H54 (cell line): ENCODE results near the gene TCTN3.
"Not testable (repeated sequence)": the region's sequence is repeated elsewhere in the genome, so short reads cannot be mapped to it uniquely, and the experiment has no call there.

Source experiments
- DNase-seq: peaks from one replicate; pipeline ENCODE4 v3.0.0; 2011; ENCODE audit warnings: low spot score, mixed read lengths; ENCODE audit not compliant: insufficient read length
- FAIRE-seq: peaks from 3 replicates; lab custom pipeline; 2011; peaks lifted over from hg19 to GRCh38; lab: Jason Lieb, UNC
- POLR2A ChIP-seq: IDR thresholded peaks from 2 replicates; pipeline ENCODE4 v1.6.1; 2011; ENCODE audit warnings: low read depth, mild to moderate bottlenecking, low read length

Gene TCTN3

DNA sequence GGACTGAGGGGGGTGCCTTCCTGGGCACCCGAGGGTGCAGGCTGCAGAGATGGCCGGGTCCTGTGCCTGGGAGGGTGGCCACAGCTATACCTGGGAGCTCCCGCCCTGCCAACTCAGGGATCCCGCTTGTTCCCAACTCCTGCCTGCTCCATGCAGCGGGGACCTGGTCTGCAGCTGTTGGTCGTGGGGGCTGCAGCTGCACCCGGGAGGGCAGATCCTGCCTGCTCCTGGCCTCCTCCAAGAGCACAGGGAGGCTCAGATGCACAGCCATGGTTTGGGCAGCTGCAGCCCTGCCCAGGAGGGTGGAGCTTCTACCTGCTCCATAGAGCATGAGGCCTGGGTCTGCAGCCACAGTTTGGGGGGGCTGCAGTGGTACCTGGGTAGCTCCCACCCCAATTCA is 13.3 kb upstream of the TCTN3 start:
- DNase-seq (no peak), FAIRE-seq (no peak)
- TF ChIP-seq POLR2A: no peak

GRCh38 chr10:95706573-95706972 is 12.8 kb upstream of the TCTN3 start:
- no peak for DNase-seq
- no peak for TF ChIP-seq POLR2A
- no peak for FAIRE-seq

- DNase-seq: no peak
- TF ChIP-seq POLR2A: no peak
- FAIRE-seq: no peak
These were observed 4.7 kb upstream of the TCTN3 start for GRCh38 chr10:95698415-95698814.

- no peak for FAIRE-seq
- no peak for TF ChIP-seq POLR2A
- DNase-seq: no peak
These were observed 3.7 kb upstream of the TCTN3 start for GRCh38 chr10:95697429-95697828.

- no peak for TF ChIP-seq POLR2A
- DNase-seq: no peak
- no peak for FAIRE-seq
These were observed 938 bp upstream of the TCTN3 start for GRCh38 chr10:95694665-95695064.

DNA sequence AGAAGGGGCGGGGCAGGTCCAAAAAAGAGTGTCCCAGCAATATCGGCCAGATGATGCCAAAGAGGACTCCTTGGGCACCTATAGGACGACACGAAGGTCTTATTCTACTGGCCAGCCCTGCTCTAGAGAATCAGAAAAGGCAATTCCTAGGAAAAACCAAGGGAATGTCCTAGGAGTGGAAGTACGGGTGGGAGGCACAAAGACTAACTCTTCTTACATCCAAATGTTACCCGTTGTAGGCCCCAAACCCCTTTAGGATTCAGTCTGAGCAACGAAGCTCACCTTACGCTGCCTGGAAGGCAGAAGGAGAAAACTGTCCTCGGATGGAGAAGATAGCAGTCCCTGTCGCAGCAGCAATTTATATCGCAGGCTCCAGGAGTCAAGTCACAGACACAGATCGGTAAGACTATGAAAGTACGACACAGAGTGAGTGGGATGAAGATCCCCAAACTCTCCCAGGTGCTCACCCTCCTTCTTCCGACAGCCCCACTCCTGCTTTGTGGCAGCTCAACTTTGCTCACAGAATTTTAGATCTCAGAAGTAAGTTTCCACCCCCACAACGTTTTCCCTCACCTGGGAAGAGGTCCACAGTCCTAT is 558 bp downstream of the TCTN3 start:
- DNase-seq (peak; percentile 8), FAIRE-seq (no peak)
- TF ChIP-seq POLR2A: no peak

DNA sequence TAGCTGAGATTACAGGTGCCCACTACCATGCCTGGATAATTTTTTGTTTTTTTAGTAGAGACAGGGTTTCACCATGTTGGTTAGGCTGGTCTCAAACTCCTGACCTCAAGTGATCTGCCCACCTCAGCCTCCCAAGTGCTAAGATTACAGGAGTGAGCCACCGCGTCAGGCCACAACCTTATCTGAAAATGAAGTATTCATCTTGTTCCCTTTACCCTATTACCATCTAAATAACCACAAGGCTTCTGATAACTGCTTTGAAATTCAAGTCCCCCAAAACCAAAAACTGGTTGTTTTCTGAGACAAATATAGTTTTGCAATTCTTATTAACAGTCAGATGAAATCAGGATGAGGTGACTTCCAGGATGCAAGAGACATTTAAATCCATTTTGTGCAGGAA is 2.4 kb downstream of the TCTN3 start:
- FAIRE-seq (no peak), DNase-seq (no peak)
- no peak for TF ChIP-seq POLR2A

DNA sequence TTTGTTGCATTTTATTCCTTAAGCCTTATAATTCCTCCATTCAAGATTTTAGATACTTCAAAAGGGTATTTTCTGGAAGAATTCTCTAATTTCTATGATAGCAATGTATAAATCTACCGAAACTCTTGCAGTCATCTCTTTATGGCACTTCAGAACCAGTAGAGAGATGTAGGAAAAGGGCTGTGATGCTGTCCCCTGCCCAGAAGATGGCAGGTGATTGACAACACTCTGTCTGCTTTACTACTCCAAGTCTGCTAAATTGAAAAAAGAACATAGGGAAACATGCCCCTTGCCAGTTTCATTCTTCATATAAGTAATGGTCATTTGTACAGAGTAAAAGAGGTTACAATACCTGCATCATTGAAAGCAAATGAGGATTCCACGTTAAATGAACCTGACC is 5.1 kb downstream of the TCTN3 start:
- FAIRE-seq (no peak), DNase-seq (no peak)
- TF ChIP-seq POLR2A: no peak

- TF ChIP-seq POLR2A: no peak
These were observed 9.8 kb downstream of the TCTN3 start for GRCh38 chr10:95683966-95684365.

DNA sequence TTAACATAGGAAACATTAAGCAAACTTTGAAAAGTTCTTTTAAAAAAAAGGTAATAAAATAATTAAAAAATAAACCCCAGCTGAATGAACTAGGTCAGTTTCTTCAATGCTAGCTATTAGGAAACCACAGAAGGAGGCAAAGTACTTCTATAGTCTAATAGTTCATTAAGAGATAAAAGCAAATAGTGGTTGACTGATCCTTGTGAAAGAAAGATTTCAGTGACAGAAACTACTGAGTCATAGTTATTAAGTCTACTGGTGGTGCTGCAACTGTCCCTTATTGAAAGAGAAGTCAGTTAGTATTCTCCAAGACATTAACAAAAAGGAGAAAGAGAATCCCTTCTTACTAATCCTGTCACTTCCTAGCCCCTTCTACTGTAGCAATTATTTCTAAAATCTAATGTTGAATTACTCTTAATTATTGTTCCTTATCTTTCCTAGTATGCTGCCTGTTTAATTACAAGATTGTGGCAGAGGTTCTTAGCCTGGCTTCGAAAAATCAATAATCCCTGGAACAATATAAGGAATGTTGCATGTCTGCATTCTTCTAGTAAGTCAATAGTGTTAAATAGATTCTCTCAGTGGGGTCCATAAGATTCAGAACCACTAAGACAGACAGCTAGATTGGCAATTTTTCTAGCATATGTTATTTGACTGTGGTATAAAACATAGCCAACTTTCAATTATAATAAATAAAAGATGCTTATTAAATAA is 18.2 kb downstream of the TCTN3 start:
- no peak for FAIRE-seq
- no peak for DNase-seq
- TF ChIP-seq POLR2A: no peak

More at GRCh38 chr10:95683966-95684365, 9.8 kb downstream of the TCTN3 start:
- FAIRE-seq (no peak), DNase-seq (no peak)

GRCh38 chr10:95674643-95675042 is 19.1 kb downstream of the TCTN3 start:
- FAIRE-seq (no peak), DNase-seq (no peak)

DNA sequence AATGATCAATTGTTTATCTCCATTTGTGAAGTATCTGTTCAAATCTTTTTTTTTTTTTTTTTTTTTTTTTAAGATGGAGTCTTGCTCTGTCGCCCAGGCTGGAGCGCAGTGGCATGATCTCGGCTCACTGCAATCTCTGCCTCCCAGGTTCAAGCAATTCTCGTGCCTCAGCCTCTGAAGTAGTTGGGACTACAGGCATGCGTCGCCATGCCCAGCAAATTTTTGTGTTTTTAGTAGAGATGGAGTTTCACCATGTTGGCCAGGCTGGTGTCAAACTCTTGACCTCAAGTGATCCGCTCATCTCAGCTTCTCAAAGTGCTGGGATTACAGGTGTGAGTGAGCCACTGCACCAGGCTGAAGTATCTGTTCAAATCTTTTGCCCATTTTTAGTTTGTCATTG is 21.1 kb downstream of the TCTN3 start:
- not testable (repeated sequence) for FAIRE-seq, DNase-seq

More at GRCh38 chr10:95674643-95675042, 19.1 kb downstream of the TCTN3 start:
- no peak for TF ChIP-seq POLR2A

GRCh38 chr10:95664543-95664942 is 29.2 kb downstream of the TCTN3 start:
- DNase-seq: no peak
- FAIRE-seq: no peak
- no peak for TF ChIP-seq POLR2A

GRCh38 chr10:95663496-95663895 is 30.2 kb downstream of the TCTN3 start:
- DNase-seq (no peak), FAIRE-seq (no peak)
- TF ChIP-seq POLR2A: no peak

DNA sequence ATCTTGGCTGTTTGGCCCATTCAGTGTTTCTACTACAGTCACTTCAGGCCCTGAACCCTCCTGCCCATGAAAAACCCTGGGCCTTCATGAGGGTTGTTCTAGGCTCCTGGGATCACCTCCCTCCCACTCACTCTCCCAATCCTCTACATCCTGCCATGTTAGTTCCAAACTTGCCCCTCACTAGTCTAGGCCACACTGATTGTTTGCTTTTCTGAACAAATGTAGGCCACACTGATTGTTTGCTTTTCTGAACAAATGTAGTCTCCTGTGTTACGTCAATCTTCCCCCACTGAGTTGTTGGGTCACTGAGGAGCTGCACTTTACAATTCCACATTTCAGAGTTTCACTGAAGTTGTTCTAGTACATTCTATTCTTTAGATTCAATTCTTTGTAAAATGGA is 31.9 kb downstream of the TCTN3 start:
- TF ChIP-seq POLR2A: no peak
- FAIRE-seq: no peak

DNA sequence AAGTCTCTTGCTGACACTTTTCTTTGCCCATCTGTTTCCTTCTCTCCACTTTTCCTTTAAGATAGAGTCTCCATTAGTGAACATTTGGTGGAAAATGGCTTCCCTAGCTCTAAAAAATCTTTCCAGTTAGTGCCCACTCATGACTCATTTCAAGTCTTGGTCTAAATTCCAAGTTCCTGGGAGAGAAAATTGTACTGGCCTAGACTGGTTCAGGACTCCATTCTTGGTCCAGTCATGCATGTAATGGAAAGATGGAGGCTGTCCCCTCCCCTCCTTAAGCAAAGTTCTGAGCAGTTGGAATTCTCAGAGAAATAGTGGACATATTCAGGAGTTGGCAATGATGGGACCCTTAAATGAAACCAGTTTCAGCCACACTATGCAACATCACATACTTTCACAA is 33.4 kb downstream of the TCTN3 start:
- FAIRE-seq (no peak), DNase-seq (peak; percentile 12)
- no peak for TF ChIP-seq POLR2A

More for the DNA sequence above, 31.9 kb downstream of the TCTN3 start:
- no peak for DNase-seq
